Body of pancreas (tissue), 4 donors: ENCODE measurements around the gene ATP5PO.

Experiments used
- POLR2A ChIP-seq, 3 donors: fragments of 450-650 bp; IDR thresholded peaks; one replicate each; pipeline ENCODE4 v1.6.1; 2016; ENCODE audit warnings: antibody characterized with exemption in 3 of 3, mild to moderate bottlenecking in 2 of 3
- TF ChIP-seq, protein P1 (sequence below), 7 experiments: fragments of 450-650 bp in 4 of 7; fragments of 200-600 bp in 3 of 7; sonication (generic) in 3 of 7; IDR thresholded peaks; one replicate each; pipeline ENCODE4 v1.5.1; 2016 to 2019; ENCODE audit warnings: antibody characterized with exemption in 7 of 7

DNA sequence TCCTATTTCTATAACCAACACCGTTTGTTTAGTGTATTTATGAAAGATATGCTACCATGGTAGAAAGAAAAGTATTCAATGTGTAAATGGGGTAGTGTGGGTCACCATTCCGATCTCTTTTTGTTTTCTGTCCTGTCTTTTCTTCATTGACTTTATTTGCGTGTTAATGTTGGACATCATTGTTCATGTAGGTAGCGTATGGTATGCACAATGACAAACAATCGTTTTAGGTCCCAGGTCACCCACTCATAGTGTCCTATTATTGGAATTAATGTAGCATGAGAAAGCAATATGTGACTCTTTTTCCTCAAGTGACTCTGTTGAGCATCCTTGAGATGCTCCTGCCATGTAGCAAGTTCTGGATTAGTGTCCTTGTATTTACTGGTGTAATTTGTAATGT is 25.4 kb downstream of the ATP5PO start:
- TF ChIP-seq, protein P1, sequence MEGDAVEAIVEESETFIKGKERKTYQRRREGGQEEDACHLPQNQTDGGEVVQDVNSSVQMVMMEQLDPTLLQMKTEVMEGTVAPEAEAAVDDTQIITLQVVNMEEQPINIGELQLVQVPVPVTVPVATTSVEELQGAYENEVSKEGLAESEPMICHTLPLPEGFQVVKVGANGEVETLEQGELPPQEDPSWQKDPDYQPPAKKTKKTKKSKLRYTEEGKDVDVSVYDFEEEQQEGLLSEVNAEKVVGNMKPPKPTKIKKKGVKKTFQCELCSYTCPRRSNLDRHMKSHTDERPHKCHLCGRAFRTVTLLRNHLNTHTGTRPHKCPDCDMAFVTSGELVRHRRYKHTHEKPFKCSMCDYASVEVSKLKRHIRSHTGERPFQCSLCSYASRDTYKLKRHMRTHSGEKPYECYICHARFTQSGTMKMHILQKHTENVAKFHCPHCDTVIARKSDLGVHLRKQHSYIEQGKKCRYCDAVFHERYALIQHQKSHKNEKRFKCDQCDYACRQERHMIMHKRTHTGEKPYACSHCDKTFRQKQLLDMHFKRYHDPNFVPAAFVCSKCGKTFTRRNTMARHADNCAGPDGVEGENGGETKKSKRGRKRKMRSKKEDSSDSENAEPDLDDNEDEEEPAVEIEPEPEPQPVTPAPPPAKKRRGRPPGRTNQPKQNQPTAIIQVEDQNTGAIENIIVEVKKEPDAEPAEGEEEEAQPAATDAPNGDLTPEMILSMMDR (IDR thresholded peaks at IDR 0.05): no peak
- TF ChIP-seq POLR2A (IDR thresholded peaks at IDR 0.05): no peak
